ENCODE measurements around the gene LYAR.

The LYAR gene

GRCh38 chr4:4268776-4269175, 21.2 kb downstream of the LYAR start:
- no peak for TF ChIP-seq ZFP3 (CRISPR knock-in tag; IDR thresholded peaks at IDR 0.05)
- TF ChIP-seq OSR1 (CRISPR knock-in tag; IDR thresholded peaks at IDR 0.05): no peak
- TF ChIP-seq TOX (CRISPR knock-in tag; IDR thresholded peaks at IDR 0.05; ENCODE audit: borderline replicate concordance): no peak
- TF ChIP-seq RARB (CRISPR knock-in tag; IDR thresholded peaks at IDR 0.05): no peak
- no peak for TF ChIP-seq SNAI2 (CRISPR knock-in tag; IDR thresholded peaks at IDR 0.05)
- no peak for TF ChIP-seq ARNTL (CRISPR knock-in tag; IDR thresholded peaks at IDR 0.05; ENCODE audit: borderline replicate concordance, low read depth)
- TF ChIP-seq ISL1 (CRISPR knock-in tag; IDR thresholded peaks at IDR 0.05): no peak
- ATAC-seq: no peak

- no peak for ATAC-seq
Measured at GRCh38 chr4:4267981-4268380, 22.0 kb downstream of the LYAR start.

GRCh38 chr4:4260185-4260751, 29.7 kb downstream of the LYAR start:
- ATAC-seq: peak; percentile 97
- TF ChIP-seq CSRNP3 (CRISPR knock-in tag; IDR thresholded peaks at IDR 0.05) (no peak), ZNF70 (CRISPR knock-in tag; IDR thresholded peaks at IDR 0.05) (no peak), ZFP30 (CRISPR knock-in tag; IDR thresholded peaks at IDR 0.05) (no peak)

More at GRCh38 chr4:4267981-4268380, 22.0 kb downstream of the LYAR start:
- no peak for TF ChIP-seq ZFP3 (CRISPR knock-in tag; IDR thresholded peaks at IDR 0.05)
- TF ChIP-seq TOX (CRISPR knock-in tag; IDR thresholded peaks at IDR 0.05; ENCODE audit: borderline replicate concordance): no peak
- no peak for TF ChIP-seq ISL1 (CRISPR knock-in tag; IDR thresholded peaks at IDR 0.05)
- TF ChIP-seq GLIS3 (CRISPR knock-in tag; IDR thresholded peaks at IDR 0.05): no peak
- TF ChIP-seq ZNF565 (CRISPR knock-in tag; conservative IDR thresholded peaks at IDR 0.05; ENCODE audit: low read depth): no peak
- TF ChIP-seq BACH2 (CRISPR knock-in tag; IDR thresholded peaks at IDR 0.05; ENCODE audit: borderline replicate concordance): no peak
- TF ChIP-seq ARNTL (CRISPR knock-in tag; IDR thresholded peaks at IDR 0.05; ENCODE audit: borderline replicate concordance, low read depth): no peak
- TF ChIP-seq TCF4 (CRISPR knock-in tag; IDR thresholded peaks at IDR 0.05; ENCODE audit: borderline replicate concordance): no peak
- no peak for TF ChIP-seq OSR1 (CRISPR knock-in tag; IDR thresholded peaks at IDR 0.05)
- TF ChIP-seq ZNF8 (CRISPR knock-in tag; IDR thresholded peaks at IDR 0.05): no peak
- no peak for TF ChIP-seq PPARA (CRISPR knock-in tag; IDR thresholded peaks at IDR 0.05; ENCODE audit: borderline replicate concordance)
- TF ChIP-seq CREB5 (CRISPR knock-in tag; IDR thresholded peaks at IDR 0.05; ENCODE audit: low read depth): no peak

- TF ChIP-seq SNAI2 (CRISPR knock-in tag; IDR thresholded peaks at IDR 0.05): no peak
- TF ChIP-seq ZC3H10 (CRISPR knock-in tag; IDR thresholded peaks at IDR 0.05): no peak
- no peak for TF ChIP-seq CSDC2 (CRISPR knock-in tag; IDR thresholded peaks at IDR 0.05)
- TF ChIP-seq RARB (CRISPR knock-in tag; IDR thresholded peaks at IDR 0.05): no peak
- no peak for TF ChIP-seq TSHZ2 (CRISPR knock-in tag; IDR thresholded peaks at IDR 0.05)
- no peak for TF ChIP-seq POU6F1 (CRISPR knock-in tag; IDR thresholded peaks at IDR 0.05; ENCODE audit: borderline replicate concordance, low read depth)
- no peak for ATAC-seq
Measured at GRCh38 chr4:4259484-4260100, 30.4 kb downstream of the LYAR start.
